ENCODE measurements around the gene ZCCHC9.
"Not testable (repeated sequence)": the region's sequence is repeated elsewhere in the genome, so short reads cannot be mapped to it uniquely, and the experiment has no call there.

Gene ZCCHC9, protein sequence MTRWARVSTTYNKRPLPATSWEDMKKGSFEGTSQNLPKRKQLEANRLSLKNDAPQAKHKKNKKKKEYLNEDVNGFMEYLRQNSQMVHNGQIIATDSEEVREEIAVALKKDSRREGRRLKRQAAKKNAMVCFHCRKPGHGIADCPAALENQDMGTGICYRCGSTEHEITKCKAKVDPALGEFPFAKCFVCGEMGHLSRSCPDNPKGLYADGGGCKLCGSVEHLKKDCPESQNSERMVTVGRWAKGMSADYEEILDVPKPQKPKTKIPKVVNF

DNA sequence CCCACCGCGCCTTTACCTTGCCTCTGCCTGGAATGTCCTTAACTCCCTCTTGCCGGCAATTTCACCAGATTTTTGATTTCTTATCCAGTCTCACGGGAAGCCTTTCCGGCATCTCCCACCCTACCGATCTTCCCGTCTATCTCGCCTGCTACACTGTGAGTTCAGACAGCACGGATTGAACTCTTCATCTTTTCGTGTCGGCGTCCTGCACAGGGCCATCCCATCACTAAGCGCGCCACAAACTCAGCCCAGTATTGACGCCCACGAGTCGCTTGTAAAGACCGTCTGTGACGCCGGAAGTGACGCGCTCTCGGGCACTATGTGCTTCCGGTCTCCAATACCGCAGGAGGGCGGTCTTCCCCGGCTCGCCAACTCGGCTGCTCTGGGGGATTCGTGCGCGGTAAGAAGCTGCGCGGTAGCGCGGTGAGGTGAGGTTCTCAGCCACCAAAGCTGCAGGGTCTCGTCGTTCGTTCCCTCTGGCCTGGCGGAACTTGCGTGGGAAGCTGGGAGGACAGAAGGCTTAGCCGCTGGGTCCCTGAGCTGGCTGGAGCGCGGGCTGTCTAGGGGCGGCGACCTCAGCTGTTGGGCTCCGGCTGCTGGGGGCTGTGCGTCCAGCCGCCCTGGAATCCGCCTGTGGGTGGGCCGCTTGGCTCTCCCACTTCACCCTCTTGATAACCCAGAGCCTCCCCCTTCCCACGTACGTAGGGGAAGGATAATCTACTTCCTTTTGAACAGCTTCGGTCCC, at the start of gene ZCCHC9:
TSS of gene ZCCHC9 (plus strand) at position 317 of the 745 bp plus-strand sequence. CDS start 3,171 bp downstream, outside the sequence.
- DNase-seq (ENCODE audit: low read depth in 1 of 2, low spot score in 1 of 2) = peak; percentile 82 to 92

DNA sequence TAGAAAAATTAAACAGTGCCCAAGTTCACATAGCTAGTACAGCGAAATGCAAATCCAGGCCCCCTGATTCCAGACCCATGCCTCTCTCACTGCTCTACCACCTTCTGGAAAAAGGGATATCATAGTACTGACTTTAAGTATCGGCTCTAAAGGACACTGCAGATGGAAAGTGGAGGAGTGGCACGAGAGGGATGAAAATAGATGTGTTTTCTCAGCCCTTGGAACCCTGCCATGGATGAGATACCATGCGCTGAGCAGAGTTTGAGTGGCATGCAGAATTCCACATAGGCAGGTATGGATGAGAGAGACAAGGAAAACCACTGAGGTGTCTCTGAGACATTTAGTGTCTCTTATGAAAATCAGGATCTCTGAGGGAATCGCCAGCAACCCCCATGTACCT, 49.5 kb upstream of the ZCCHC9 start:
- no peak for DNase-seq (ENCODE audit: low read depth in 1 of 2, low spot score in 1 of 2)

DNA sequence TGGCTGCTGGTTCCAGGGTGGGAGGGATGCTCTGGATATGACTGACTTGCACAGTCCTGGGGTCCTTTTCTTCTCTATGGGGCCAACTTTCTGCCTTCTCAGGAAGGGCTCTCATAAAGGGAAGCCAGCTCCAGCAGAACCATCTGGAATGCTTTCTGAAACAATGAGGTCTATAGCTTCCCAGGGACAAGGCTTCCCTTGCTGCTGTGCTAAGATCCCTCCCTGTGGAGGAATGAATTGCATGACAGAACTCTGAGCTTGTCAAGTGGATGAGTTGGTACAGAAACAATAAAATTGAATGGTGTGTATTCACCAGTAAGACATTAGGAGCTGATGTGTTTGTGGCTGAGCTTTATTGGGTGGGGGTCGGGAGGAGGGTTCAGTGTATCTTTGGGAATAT, 48.5 kb upstream of the ZCCHC9 start:
- DNase-seq (ENCODE audit: low read depth in 1 of 2, low spot score in 1 of 2) = no peak

DNA sequence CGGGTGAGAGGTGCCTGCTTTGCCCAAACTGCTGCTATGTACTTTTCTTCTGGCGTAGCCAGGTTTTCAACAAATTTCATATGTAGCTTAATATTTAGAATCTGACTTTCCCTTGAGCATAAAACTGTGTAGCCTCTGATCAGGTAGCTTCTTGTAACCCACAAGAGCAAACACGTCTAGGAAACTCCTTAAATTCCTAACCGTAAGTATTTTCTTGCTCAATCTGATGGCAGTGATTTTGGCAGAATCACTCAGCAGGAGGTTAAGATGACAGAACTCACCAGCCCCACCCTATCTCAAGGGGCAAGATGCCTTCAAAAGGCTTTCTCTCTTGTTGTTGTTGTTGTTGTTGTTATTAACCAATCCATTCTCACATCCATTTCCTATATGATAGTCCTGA, 47.5 kb upstream of the ZCCHC9 start:
- DNase-seq (ENCODE audit: low read depth in 1 of 2, low spot score in 1 of 2) = no peak

DNA sequence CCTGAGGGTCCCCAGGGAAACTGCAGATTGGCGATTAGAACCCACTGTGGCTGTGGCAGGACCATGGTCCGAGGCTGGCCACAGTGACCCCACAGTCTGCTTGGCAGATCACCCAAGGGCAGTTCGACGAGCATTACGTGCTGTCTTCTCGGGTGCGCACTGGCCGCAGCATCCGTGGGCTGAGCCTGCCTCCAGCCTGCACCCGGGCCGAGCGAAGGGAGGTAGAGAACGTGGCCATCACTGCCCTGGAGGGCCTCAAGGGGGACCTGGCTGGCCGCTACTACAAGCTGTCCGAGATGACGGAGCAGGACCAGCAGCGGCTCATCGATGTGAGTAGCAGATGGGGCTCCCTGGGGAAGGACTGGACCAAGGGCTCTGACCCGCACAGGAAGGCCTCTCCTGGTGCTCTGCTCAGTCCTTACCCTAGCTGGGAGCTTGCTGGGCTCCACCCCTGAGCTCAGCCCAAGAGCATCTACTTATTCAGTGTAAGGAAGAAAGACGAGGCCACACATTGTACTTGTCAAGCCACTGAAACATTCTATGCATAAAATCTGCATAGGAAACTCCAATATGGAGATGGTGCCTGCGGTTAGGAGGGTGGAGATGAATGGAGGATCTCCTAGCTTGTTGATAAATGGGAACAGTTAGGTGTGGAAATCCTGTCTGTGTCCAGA, 46.4 kb upstream of the ZCCHC9 start:
- no peak for DNase-seq (ENCODE audit: low read depth in 1 of 2, low spot score in 1 of 2)

DNA sequence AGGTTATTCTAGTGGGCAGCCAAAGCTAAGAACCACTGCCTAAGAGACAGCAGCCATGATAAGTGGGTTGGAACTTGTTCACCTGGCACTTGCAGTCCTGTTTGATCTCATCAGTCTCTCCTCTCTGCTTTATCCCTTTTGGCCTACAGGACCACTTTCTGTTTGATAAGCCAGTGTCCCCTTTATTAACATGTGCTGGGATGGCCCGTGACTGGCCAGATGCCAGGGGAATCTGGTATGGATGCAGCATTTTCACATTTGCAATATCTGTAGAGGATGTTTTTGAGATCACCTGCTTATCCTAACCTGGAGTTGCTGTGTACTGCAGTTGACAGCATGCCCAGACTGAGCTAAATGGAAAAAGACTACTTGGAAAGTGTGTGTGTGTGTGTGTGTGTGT, 44.6 kb upstream of the ZCCHC9 start:
- no peak for DNase-seq (ENCODE audit: low read depth in 1 of 2, low spot score in 1 of 2)

DNA sequence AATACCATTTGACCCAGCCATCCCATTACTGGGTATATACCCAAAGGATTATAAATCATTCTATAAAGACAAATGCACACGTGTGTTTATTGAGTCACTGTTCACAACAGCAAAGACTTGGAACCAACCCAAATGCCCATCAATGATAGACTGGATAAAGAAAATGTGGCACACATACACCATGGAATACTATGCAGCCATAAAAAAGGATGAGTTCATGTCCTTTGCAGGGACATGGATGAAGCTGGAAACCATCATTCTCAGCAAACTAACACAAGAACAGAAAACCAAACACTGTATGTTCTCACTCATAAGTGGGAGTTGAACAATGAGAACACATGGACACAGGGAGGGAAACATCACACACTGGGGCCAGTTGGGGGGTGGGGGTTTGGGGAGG, 38.6 kb upstream of the ZCCHC9 start:
- DNase-seq (ENCODE audit: low read depth in 1 of 2, low spot score in 1 of 2) = not testable (repeated sequence)

DNA sequence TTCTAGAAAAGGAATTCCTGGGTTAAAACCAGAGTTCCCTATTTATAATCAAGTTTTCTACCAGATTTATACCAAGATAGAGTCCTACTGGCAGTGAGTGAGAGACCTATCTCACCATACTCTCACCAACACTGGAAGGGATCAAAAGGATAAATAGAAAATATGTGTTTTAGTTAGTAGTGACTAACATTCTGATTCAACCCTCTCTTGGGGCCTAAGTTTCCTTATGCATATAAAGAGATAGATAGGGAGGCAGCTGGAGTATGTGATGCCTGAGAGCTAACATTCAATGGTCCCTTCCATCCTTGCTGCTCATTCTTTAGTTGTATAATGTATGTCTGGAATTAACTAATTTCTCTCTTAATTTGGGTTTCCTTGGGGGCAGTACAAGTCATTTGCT, 36.3 kb upstream of the ZCCHC9 start:
- no peak for DNase-seq (ENCODE audit: low read depth in 1 of 2, low spot score in 1 of 2)

DNA sequence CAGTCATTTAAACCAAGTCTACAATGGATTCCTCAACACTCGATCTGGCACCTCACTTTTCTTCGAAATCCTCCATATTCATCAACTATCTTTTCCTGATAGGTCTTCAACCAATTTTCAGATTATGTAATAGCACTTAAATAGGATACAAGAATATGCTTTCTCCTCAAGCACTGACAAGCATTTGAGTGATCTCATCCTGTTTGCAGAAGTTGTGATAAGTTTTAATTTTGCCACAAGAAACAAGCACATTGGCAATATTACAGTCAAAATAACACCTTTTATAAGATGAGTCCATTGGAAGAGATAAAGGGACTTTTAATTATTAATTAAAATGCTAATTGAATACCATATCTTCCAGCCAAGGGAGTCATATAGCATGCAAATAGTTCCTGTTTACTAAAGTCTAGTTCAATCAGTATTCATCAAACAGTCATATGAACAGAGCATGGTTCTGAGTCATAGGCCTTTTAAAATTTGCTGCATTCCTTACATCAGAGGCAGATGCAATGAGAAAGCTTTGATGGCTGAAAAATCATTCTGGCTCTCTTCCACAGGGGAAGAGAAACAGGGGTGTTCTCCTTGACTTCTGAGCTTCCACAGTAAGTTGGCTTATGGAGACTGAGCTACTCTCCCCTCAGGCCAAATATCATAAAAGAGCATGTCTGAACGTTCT, 32.7 kb upstream of the ZCCHC9 start:
- no peak for DNase-seq (ENCODE audit: low read depth in 1 of 2, low spot score in 1 of 2)

DNA sequence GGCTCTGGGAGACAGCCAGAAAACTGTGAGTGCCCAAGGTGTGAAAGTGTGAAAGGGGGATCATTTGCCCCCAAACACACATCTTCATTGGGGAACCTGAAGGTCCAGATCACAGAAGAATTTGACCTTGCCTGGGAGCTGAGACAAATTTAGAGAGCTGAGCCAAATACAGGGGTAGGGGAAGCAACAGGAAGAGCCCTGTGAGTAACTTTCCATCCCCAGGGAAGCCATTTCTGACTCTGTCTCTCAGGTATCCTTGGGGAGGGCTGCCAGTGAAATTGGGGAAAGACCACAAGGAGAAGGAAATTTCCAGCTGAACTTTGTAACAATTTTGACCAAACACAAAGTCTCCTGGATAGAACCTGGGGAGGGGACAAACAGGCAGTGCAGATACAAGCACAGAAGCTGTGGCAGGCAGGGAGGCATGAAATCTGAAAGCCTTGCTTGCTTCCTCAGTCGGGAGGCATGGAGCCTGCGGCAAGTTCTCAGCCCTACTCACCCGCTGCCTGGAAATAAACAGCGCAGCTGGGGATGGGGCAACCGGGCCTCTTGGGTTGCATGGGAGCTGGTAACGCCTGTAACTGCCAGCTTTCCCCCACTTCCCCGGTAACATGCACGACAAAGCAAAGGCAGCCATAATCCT, 31.5 kb upstream of the ZCCHC9 start:
- DNase-seq (ENCODE audit: low read depth in 1 of 2, low spot score in 1 of 2) = no peak

DNA sequence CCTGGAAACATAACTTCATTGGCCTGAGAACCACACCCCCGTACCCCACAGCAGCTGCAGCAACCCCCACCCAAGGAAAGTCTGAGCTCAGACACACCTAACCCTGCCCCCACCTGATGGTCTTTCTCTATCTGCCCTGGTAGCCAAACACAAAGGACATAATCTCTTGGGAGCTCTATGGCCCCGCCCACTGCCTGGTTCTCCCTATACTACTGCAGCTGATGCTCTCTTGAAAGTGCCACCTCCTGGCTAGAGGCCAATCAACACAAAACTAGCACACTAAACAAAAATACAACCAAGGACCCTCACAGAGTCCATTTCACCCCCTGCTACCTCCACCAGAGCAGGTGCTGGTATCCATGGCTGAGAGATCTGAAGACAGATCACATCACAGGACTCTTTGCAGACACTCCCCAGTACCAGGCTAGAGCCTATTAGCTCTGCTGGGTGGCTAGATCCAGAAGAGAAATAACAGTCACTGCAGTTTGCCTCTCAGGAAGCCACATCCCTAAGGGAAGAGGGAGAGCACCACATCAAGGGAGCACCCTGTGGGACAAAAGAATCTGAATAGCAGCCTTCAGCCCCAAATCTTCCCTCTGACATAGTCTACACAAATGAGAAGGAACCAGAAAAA, 30.9 kb upstream of the ZCCHC9 start:
- not testable (repeated sequence) for DNase-seq (ENCODE audit: low read depth in 1 of 2, low spot score in 1 of 2)

DNA sequence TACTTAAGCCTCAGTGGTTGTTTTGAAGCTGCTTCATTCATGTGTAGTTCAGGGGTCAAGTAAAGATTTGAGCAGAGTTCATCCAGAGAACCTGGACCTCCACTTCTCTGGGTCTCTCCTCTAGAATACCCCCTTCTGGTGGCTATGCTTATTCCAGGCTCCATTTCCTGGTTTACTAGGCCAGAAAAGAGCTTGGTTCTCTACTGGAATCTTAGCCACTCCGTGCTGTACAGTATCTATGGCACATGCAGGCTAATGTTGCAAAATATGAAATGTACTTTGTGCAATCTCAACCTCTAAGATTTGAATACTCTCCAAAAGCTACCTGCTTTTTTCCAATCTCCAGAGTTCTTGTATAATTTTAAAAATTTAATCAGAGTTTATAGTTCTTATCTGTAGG, 17.4 kb upstream of the ZCCHC9 start:
- DNase-seq (ENCODE audit: low read depth in 1 of 2, low spot score in 1 of 2) = no peak

DNA sequence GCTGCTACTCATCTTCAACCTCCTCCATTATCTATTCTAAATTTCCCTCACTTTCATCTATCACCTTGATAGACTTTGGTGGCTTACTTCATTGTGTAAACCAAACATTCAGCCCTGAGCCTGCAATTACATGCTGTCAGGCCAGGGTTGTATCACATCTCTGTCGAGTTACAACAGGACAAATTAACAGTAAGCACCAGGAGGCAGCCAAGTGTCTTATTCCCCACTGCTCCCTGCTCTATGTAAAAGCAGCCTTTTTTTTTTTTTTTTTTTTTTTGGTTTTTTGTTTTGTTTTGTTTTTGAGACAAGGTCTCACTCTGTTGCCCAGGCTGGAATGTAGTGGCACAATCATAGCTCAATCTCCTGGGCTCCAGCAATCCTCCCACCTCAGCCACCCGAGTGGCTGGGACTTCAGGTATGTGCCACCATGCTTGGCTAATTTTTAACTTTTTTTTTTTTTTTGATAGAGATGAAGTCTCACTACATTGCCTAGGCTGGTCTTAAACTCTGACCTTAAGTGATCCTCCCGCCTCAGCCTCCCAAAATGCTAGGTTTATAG, 15.2 kb upstream of the ZCCHC9 start:
- DNase-seq (ENCODE audit: low read depth in 1 of 2, low spot score in 1 of 2) = no peak

DNA sequence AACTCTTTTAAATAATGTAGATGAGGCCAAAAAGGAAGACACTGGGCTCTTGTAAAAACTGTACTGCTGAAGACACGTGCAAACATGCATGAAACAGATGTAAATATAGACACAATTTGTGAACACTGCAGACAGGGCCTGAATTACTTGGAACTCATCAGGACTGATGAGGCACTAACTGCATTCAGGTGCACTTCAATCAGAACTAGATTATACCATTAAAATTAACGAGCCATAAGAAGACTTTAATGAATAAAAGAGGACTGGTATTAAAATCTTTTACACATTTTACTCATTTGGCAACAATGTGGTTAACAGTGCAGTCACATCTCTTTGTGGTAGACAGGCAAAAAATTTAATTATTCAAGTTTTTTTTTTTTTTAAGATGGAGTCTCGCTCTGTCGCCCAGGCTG, 13.4 kb upstream of the ZCCHC9 start:
- no peak for DNase-seq (ENCODE audit: low read depth in 1 of 2, low spot score in 1 of 2)

DNA sequence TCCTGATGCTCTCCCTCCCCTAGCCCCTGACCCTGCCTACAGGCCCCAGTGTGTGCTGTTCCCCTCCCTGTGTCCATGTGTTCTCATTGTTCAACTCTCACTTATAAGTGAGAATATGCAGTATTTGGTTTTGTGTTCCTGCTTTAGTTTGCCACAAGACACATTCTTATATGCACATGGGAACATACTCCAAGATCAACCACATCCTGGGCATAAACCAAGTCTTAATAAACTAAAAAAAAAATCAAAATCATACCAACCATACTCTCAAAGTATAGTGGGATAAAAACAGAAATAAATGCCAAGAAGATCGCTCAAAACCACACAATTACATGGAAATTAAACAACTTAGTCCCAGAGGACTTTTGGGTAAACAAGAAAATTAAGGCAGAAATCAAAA, 11.2 kb upstream of the ZCCHC9 start:
- no peak for DNase-seq (ENCODE audit: low read depth in 1 of 2, low spot score in 1 of 2)

DNA sequence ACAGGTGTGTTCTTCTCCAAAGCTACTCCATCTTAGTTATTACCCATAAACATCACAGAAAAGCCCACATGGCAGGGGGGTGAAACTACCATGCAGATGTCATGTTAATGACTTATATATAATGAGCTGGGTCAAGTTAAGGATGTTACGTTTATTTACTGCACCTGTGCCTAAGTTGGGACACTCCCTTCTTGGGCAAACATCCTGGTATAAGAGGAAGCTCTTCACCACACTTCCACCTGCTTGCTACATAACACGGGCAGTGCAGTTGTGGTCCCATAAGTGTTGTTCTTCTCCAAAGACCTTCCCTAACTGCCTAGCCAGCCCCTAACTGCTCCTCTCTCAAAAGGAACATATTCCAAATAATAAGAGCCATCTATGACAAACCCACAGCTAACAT, 9.3 kb upstream of the ZCCHC9 start:
- DNase-seq (ENCODE audit: low read depth in 1 of 2, low spot score in 1 of 2) = no peak

DNA sequence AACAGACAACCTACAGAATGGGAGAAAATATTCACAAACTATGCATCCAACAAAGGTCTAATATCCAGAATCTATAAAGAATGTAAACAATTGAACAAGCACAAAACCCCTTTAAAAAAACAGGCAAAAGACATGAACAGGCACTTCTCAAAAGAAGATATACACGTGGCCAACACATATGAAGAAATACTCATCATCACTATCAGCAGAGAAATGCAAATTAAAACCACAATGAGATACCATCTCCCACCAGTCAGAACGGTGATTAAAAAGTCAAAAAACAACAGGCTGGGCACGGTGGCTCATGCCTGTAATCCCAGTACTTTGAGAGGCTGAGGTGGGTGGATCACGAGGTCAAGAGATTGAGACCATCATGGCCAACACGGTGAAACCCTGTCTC, 7.4 kb upstream of the ZCCHC9 start:
- DNase-seq (ENCODE audit: low read depth in 1 of 2, low spot score in 1 of 2) = not testable (repeated sequence)

DNA sequence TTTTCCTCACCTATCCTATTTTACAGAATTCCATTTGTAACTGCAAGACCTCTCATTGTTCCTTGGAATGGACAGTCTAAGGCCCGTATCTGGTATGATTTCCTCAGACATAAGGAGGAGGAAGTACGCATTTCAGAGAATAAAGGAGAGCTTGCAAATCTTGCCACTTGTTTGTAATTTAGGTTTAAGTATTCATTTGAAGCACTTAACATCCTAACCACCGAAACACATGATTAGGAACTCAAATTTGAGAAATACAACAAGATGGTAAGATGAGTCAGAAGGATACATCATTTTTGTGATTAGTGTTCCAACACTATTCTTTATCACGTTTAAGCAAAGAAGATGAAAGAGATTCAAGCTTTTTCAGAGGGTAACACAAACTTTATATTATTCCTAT, 3.9 kb upstream of the ZCCHC9 start:
- DNase-seq (ENCODE audit: low read depth in 1 of 2, low spot score in 1 of 2) = no peak

DNA sequence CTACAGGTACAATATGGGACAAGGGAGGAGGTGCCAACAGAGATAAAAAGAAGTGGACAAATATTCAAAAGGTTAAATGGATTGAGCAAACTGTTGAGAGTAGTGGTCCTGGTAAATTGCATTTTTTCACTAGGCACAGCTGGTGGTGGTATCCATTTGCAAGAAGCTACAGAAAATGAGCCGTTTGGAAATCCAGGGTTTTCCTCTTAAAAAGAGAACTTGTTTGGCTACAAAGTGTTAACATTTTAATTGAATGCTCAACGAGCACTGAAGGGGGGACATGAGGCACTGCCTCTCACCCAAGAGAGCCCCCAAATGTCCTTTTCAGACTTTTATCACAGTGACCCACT, 491 bp upstream of the ZCCHC9 start:
- DNase-seq (ENCODE audit: low read depth in 1 of 2, low spot score in 1 of 2) = no peak

DNA sequence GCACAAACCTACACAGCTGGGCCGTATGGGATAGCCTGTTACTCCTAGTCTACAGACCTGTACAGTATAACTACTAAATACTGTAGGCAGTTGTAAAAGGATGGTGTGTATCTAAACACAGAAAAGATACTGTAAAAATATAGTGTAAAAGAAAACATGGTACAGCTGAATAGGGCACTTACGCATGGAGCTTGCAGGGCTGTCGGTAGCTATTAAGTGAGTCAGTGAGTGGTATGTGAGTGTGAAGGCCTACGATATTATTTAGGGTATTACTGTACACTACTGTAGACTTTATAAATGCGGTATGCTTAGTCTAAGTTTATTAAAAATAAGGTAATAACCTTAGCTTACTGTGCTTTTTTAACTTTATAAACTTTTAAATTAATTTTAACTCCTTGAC, 1.2 kb downstream of the ZCCHC9 start:
- no peak for DNase-seq (ENCODE audit: low read depth in 1 of 2, low spot score in 1 of 2)

DNA sequence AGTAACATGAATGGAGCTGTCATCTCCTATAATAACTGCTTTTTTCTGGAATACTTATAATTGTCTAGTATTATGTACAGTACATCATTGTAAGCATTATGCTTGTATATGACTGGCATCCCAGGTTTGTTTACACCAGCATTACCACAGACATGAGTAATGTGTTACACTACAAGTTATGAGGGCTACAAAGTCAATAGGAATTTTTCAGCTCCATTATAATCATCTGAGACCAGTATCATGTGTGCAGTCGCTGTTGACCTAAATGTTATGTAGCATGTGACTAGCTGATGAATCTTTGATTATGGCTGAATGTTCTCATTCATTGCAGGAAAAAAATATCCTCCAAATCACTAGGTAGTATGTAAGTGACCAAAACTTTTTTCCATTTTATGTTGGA, 2.2 kb downstream of the ZCCHC9 start:
- DNase-seq (ENCODE audit: low read depth in 1 of 2, low spot score in 1 of 2) = no peak
